IPS-18a (cell line): Measurements from ENCODE around the gene PRRX1.

ENCODE experiments used
- H3K27ac ChIP-seq: one replicate; pipeline ENCODE4 v1.5.1; 2013; ENCODE audit warnings: low read length
- H3K27me3 ChIP-seq: one replicate; pipeline ENCODE4 v1.6.1; 2013; ENCODE audit warnings: mild to moderate bottlenecking, low read length; ENCODE audit not compliant: control insufficient read depth, insufficient read depth
- H3K36me3 ChIP-seq: one replicate; pipeline ENCODE4 v1.6.1; 2013; ENCODE audit warnings: low read depth, low read length; ENCODE audit not compliant: control insufficient read depth
- H3K4me1 ChIP-seq: one replicate; pipeline ENCODE4 v1.6.1; 2013; ENCODE audit warnings: low read depth, low read length; ENCODE audit not compliant: control insufficient read depth
- H3K4me3 ChIP-seq: one replicate; pipeline ENCODE4 v1.5.1; 2013; ENCODE audit warnings: low read length
- H3K9ac ChIP-seq: one replicate; pipeline ENCODE4 v1.6.1; 2013; ENCODE audit warnings: mild to moderate bottlenecking, low read length, moderate library complexity
- H3K9me3 ChIP-seq: one replicate; pipeline ENCODE4 v1.6.1; 2013; ENCODE audit warnings: low read depth, low read length; ENCODE audit not compliant: control insufficient read depth

Gene PRRX1

GRCh38 chr1:170707959-170708655 is 44.2 kb downstream of the PRRX1 start:
- Histone ChIP-seq H3K27ac (no peak overlapping the region), H3K4me1 (no peaks in the 10 kb centered on the region), H3K9ac (no peak overlapping the region), H3K4me3 (no peak overlapping the region), H3K27me3 (no peaks in the 10 kb centered on the region), H3K9me3 (no peaks in the 10 kb centered on the region), H3K36me3 (no peaks in the 10 kb centered on the region)

GRCh38 chr1:170711682-170712081 is 47.8 kb downstream of the PRRX1 start:
- no peaks in the 10 kb centered on the region for H3K36me3 ChIP-seq
- no peaks in the 10 kb centered on the region for H3K4me1 ChIP-seq
- no peak overlapping the region for H3K4me3 ChIP-seq
- H3K9me3 ChIP-seq: no peaks in the 10 kb centered on the region
- H3K9ac ChIP-seq: no peak overlapping the region
- no peak overlapping the region for H3K27ac ChIP-seq
- no peaks in the 10 kb centered on the region for H3K27me3 ChIP-seq

GRCh38 chr1:170714163-170714562 is 50.2 kb downstream of the PRRX1 start:
- H3K27me3 ChIP-seq: no peaks in the 10 kb centered on the region
- H3K4me3 ChIP-seq: no peak overlapping the region
- H3K9ac ChIP-seq: no peak overlapping the region
- no peaks in the 10 kb centered on the region for H3K36me3 ChIP-seq
- no peak overlapping the region for H3K27ac ChIP-seq
- H3K9me3 ChIP-seq: no peaks in the 10 kb centered on the region
- H3K4me1 ChIP-seq: no peaks in the 10 kb centered on the region

- H3K36me3 ChIP-seq: no peaks in the 10 kb centered on the region
- no peaks in the 10 kb centered on the region for H3K27me3 ChIP-seq
- no peak overlapping the region for H3K9ac ChIP-seq
- no peaks in the 10 kb centered on the region for H3K9me3 ChIP-seq
- no peak overlapping the region for H3K27ac ChIP-seq
- H3K4me3 ChIP-seq: no peak overlapping the region
- no peaks in the 10 kb centered on the region for H3K4me1 ChIP-seq
Measured at GRCh38 chr1:170714938-170715337, 51.0 kb downstream of the PRRX1 start.

- Histone ChIP-seq H3K9me3 (no peaks in the 10 kb centered on the region), H3K4me1 (no peaks in the 10 kb centered on the region), H3K36me3 (no peaks in the 10 kb centered on the region), H3K4me3 (no peak overlapping the region), H3K9ac (no peak overlapping the region), H3K27me3 (no peaks in the 10 kb centered on the region), H3K27ac (no peak overlapping the region)
Measured at GRCh38 chr1:170716835-170717429, 53.0 kb downstream of the PRRX1 start.

GRCh38 chr1:170720661-170721060 is 56.7 kb downstream of the PRRX1 start:
- Histone ChIP-seq H3K27me3 (no peaks in the 10 kb centered on the region), H3K4me3 (no peak overlapping the region), H3K27ac (no peak overlapping the region), H3K36me3 (no peaks in the 10 kb centered on the region), H3K4me1 (no peaks in the 10 kb centered on the region), H3K9ac (no peak overlapping the region), H3K9me3 (no peaks in the 10 kb centered on the region)

- no peaks in the 10 kb centered on the region for H3K4me1 ChIP-seq
- no peak overlapping the region for H3K4me3 ChIP-seq
Measured at GRCh38 chr1:170721621-170722020, 57.7 kb downstream of the PRRX1 start.

GRCh38 chr1:170723518-170723917 is 59.6 kb downstream of the PRRX1 start:
- no peaks in the 10 kb centered on the region for H3K27me3 ChIP-seq
- no peaks in the 10 kb centered on the region for H3K4me1 ChIP-seq
- no peaks in the 10 kb centered on the region for H3K9me3 ChIP-seq
- no peak overlapping the region for H3K9ac ChIP-seq
- no peak overlapping the region for H3K27ac ChIP-seq
- H3K4me3 ChIP-seq: no peak overlapping the region
- H3K36me3 ChIP-seq: no peaks in the 10 kb centered on the region

More at GRCh38 chr1:170721621-170722020, 57.7 kb downstream of the PRRX1 start:
- no peaks in the 10 kb centered on the region for H3K27me3 ChIP-seq
- no peaks in the 10 kb centered on the region for H3K36me3 ChIP-seq
- no peak overlapping the region for H3K9ac ChIP-seq
- H3K9me3 ChIP-seq: no peaks in the 10 kb centered on the region
- H3K27ac ChIP-seq: no peak overlapping the region

- H3K9ac ChIP-seq: no peak overlapping the region
- no peak overlapping the region for H3K4me3 ChIP-seq
- no peaks in the 10 kb centered on the region for H3K4me1 ChIP-seq
- H3K27me3 ChIP-seq: no peaks in the 10 kb centered on the region
- no peak overlapping the region for H3K27ac ChIP-seq
- H3K9me3 ChIP-seq: no peaks in the 10 kb centered on the region
- no peaks in the 10 kb centered on the region for H3K36me3 ChIP-seq
Measured at GRCh38 chr1:170725326-170725725, 61.4 kb downstream of the PRRX1 start.

- Histone ChIP-seq H3K9ac (no peak overlapping the region), H3K36me3 (no peaks in the 10 kb centered on the region), H3K4me1 (no peaks in the 10 kb centered on the region), H3K27me3 (no peaks in the 10 kb centered on the region), H3K4me3 (no peak overlapping the region), H3K27ac (no peak overlapping the region), H3K9me3 (no peaks in the 10 kb centered on the region)
Measured at GRCh38 chr1:170727963-170728362, 64.0 kb downstream of the PRRX1 start.

- no peaks in the 10 kb centered on the region for H3K27me3 ChIP-seq
- no peak overlapping the region for H3K27ac ChIP-seq
- H3K36me3 ChIP-seq: no peaks in the 10 kb centered on the region
- no peaks in the 10 kb centered on the region for H3K4me1 ChIP-seq
- no peak overlapping the region for H3K4me3 ChIP-seq
- H3K9me3 ChIP-seq: no peaks in the 10 kb centered on the region
- no peak overlapping the region for H3K9ac ChIP-seq
Measured at GRCh38 chr1:170729225-170730002, 65.5 kb downstream of the PRRX1 start.
